Fibroblast of skin of back (primary cell): ENCODE measurements around the gene GARNL3. TPM values are rescaled to one million over a fixed set of nuclear protein-coding genes. Genes with fewer than 3 reads are reported as not detected.

Experiments used
- DNase-seq: peaks from one replicate; pipeline ENCODE4 v3.0.0-alpha.2; 2013
- polyA plus RNA-seq, 2 experiments: library from polyadenylated mRNA; unstranded; fragments of 120-200 nt; gene quantifications; one replicate each; pipeline ENCODE4 v1.2.1, GENCODE V29; 2013; ENCODE audit not compliant: insufficient read length in 2 of 2

Gene GARNL3, protein sequence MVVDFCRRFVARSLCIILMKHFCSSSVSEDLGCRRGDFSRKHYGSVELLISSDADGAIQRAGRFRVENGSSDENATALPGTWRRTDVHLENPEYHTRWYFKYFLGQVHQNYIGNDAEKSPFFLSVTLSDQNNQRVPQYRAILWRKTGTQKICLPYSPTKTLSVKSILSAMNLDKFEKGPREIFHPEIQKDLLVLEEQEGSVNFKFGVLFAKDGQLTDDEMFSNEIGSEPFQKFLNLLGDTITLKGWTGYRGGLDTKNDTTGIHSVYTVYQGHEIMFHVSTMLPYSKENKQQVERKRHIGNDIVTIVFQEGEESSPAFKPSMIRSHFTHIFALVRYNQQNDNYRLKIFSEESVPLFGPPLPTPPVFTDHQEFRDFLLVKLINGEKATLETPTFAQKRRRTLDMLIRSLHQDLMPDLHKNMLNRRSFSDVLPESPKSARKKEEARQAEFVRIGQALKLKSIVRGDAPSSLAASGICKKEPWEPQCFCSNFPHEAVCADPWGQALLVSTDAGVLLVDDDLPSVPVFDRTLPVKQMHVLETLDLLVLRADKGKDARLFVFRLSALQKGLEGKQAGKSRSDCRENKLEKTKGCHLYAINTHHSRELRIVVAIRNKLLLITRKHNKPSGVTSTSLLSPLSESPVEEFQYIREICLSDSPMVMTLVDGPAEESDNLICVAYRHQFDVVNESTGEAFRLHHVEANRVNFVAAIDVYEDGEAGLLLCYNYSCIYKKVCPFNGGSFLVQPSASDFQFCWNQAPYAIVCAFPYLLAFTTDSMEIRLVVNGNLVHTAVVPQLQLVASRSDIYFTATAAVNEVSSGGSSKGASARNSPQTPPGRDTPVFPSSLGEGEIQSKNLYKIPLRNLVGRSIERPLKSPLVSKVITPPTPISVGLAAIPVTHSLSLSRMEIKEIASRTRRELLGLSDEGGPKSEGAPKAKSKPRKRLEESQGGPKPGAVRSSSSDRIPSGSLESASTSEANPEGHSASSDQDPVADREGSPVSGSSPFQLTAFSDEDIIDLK
- 1.2 TPM for polyA plus RNA-seq (2013, experiment 1 of 2; ENCODE audit: insufficient read length)
- polyA plus RNA-seq (2013, experiment 2 of 2; ENCODE audit: insufficient read length): 0.91 TPM

DNA sequence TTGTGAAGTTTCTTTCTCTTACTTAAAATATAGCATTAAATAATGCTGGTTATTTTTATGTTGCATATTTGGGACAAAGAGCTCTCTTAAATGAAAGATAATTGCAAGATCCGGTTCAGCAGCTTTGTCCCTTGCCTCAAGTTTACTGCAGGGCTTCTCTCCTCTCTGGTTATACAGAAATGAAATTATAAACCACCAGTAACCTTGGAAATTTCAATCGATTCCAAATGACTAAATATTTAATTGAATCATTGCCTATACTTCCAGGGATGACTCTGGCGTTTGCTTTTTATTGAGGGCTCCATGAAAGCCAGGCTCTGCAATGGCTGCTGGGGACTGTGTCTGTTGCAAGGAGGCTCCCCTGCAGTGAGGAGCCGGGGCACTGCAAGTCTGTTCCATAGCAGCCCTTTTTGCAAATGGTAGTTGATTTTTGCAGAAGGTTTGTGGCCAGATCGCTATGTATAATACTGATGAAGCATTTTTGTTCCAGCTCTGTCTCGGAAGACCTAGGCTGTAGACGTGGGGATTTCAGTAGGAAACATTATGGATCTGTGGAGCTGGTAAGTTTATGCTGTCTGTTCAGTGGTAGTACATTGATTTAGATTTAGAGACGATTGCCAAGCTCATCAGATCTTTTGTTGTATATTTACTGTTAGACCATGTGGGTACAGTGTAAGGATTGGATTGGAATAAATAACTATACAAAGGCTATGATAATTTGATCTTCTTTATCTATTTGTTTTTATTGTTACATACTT lies at the start of gene GARNL3:
TSS of gene GARNL3 (plus strand) at position 313 of the 758 bp plus-strand sequence. CDS start at position 417, 104 bp downstream.
- DNase-seq: no peak

DNA sequence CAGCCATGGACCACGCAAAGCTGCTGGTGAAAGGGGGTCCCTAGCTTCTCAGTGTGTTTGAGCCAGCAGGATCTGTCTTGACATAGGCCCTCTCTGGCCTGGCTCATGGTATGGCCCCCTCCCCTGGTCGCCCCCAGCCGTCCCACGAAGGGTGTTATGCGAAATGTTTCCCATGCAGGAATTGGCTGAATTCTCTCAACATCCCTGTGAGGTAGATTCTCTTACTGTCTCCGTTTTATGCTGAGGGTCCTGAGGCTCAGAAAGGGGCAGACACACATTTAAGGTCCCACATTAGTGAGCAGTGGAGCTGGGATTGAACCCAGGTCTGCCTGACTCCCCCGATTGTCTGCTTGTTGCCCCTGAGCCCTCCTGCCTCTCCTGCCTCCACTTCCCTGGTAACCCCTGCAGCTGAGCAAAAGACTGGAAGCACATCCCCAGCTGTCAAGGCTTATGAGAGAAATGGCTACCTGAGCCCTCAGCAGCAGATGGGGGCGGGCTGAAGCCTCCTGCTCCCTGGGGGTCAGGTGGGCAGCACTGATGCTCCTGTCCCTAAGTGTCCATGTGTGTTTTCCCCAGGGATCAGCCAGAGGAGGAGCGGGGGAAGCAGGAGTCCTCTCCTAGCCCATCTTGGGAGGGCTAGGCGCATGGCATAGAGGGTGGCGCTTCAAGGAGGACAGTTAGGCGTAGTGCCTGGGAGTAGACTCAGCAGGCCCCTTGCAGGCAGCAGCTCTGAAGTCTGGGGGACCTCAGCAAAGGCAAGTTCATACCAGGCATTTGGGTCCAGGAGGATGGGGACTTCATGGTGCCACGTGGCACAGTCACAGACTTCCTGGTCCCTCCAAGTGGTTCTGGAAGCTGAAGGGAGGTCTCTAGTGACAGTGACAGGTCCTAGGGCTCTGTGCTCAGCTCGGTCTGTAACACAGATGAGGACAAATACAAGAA lies 49.0 kb upstream of the GARNL3 start:
- no peak for DNase-seq

DNA sequence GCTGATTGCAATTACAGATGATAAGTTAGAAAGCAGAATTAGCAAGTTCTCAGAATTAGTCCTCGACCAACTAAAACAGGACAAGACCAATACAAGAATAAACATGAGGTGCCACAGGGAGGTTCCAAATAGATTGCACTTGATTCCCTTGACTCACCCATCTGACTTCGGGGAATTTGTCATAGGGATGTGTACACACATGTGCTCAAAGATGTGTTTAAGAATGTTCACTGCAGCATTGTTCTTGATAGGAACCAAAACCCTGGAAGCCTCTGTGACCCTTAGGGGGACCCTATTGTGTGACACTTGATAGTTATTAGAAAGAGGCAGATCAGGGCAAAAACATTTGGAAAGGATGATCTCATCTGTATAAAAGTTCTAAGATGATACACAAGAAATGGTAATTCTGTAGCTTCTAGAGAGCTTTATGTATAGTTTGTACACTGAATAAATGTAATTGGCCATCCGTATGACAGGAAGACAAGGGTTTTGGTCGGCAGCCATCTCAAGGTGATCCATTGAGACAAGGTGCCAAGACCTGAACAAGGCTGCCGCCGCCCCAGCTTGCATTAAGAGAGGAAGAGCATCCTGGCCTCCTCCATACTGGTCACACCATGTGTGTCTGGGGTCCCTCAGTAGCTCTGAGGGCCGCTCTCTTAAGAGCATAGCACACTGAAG lies 48.2 kb upstream of the GARNL3 start:
- no peak for DNase-seq

DNA sequence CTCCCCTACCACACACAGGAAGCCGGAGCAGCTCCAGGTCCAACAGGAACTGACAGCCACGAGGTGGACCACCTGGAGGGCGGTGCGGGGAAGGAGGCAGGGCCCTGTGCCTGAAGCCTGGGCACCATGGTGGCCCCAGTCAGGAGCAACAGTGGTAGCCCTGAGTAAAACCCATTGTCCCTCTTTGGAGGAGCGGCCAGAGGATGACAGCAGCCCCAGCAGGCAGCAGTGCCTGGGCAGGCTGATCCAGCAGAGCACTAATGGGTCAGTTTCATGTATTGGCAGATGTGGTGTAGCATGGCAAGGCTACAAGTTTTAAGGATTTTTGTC lies 47.7 kb upstream of the GARNL3 start:
- DNase-seq: no peak

DNA sequence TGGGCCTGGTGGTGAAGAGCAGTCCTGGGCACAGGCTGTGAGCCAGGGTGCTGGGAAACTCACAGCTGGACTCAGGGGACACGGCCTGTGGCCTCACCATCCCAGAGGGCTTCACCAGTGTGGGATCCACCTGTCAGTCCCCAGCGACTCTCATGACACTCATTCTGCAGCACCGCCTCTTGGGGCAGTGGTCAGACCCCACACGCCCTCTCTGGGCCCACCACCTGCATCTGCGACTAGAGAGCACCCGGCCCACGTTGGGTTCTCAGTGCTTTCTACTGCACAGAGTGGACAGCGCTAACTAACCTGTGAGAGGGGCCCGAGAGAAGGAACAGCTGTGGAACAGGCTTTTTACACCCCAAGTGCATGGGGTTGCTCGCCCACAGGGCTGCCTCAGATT lies 45.8 kb upstream of the GARNL3 start:
- DNase-seq: no peak

DNA sequence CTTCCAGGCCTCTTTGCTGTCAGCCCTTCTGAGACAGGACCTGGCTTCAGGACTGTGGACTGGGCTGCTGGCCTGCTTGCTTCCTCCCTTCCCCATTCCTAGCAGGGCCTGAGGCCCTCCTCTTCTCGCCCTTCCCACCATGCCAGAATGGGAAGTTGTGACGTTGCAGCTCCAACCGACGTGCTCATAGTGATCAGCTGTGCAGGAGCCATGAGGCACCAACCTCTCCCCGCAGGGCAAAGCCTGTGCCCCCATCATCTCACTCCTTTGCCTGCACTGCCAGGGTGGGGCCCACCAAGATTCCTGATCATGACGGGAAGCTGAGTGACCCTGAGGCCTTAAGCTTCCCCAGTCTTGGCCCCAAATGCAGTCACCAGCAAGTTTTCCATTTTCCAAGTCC lies 45.1 kb upstream of the GARNL3 start:
- DNase-seq: no peak

DNA sequence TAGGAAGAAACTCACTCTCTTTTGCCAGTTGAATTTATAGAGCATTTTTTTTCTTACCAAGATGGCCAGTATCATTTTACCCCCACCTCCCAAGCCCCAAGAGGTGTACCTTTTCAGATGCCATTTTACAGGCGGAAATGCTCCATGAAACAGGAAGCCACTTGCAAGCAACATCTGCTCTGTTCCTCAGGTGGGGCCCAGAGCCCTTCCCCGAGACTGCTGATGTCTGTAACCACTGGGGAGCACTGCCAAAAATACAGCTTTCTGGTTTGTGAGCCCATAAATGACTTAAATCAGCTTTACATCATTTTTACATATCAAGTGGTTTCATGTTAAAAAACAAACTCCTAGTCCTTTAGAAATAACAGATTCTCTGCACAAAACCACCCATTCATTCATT lies 42.9 kb upstream of the GARNL3 start:
- DNase-seq: no peak

DNA sequence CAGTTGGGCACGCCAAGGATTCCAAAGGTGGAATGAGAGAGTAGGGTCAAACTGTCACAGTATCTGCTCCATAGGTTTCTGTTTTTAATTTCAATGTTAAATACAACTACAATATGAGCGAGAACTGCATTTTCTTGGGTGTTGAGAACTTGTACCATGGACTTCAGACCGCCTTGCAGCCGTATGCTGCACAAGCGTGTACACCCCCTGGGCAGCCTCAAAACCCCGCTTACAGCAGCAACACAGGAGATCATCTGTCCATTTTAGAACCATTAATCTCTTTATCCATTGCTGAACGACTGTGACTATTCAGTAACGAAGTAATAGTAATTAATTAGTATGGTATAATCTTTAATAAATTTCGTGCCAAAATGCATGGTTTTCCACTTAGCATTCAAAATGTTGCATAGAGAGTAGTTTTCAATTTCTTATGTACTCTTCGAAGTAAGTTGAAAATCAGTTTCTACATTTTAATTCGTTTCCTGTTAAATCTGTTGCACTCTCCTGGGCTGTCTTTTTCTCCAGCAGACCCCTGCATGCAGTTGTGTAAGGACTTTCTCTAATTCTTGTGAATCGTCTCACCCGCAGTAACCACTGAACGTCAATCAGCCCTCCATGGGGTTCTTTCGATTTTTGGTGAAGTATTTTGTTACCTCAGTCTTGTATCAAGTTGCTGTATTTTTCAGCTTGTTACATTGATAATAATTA lies 42.0 kb upstream of the GARNL3 start:
- DNase-seq: no peak

DNA sequence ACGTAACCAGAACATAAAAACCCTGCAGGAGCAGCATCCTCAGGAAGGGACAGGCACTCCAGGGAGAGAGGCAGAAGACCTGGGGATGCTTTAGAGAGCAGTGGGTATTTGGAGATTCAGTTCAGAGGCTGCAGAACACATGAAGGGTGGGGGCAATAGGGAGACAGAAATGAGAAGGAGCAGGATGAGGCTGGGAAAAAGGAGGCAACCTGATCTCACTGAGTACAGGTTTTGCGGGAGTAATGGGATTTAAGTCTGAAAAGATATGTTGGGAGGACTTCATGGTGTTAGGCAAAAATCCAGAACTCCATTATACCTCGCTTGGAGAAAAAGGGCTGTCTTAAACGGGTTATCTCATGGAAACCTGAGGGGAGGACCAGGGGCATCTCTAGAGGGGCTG lies 41.3 kb upstream of the GARNL3 start:
- no peak for DNase-seq

DNA sequence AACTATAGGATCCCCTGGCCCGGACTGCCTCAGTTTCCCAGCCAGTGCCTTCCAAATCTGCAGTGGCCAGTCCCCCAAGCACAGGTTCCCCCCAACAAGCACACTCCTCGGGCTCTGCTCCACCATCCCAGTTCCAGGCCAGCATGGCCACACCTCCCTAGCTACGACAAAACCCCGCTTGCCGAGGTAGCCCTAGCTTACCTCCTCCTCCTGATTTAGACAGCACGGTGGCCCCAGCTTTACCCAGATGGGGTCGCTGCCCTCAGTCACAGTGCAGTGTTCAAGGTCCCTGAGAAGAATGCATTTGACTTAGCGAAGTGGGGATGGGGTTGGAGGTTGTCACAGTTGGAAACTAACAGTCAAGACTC lies 40.8 kb upstream of the GARNL3 start:
- no peak for DNase-seq

DNA sequence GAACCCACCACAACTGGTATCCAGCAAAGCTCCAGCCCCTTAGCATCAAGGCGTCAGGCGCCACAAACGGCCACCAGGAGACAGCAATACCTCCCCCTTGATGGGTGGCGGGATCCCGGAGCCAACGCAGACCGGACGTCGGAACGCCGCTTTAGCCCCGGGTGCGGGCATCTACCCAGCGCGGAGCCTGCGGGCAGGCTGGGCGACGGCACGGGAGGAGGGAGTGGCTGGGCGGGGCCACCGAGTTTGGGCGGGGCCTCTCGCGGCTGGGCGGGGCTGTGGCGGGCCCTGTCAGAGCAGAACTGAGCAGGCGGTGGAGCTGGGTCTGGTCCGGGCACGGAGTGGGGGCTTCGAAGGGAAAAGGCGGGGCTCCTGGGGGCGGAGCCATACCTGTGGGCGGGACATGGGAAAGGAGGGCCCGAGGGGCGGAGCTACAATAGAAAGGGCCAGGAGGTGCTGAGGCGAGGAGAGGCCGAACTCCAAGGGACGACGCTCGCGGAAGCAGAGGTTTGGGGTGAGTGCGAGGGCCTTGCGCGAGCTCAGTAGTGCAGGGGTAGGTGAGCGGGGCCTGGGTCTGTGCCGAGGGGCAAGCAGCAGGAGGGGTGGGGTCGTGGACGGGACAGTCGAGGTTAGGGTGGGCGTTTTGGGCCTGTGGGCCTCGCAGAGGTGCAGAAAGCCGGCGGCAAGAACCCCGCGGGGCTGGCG lies 40.2 kb upstream of the GARNL3 start:
- DNase-seq: peak; percentile 75

DNA sequence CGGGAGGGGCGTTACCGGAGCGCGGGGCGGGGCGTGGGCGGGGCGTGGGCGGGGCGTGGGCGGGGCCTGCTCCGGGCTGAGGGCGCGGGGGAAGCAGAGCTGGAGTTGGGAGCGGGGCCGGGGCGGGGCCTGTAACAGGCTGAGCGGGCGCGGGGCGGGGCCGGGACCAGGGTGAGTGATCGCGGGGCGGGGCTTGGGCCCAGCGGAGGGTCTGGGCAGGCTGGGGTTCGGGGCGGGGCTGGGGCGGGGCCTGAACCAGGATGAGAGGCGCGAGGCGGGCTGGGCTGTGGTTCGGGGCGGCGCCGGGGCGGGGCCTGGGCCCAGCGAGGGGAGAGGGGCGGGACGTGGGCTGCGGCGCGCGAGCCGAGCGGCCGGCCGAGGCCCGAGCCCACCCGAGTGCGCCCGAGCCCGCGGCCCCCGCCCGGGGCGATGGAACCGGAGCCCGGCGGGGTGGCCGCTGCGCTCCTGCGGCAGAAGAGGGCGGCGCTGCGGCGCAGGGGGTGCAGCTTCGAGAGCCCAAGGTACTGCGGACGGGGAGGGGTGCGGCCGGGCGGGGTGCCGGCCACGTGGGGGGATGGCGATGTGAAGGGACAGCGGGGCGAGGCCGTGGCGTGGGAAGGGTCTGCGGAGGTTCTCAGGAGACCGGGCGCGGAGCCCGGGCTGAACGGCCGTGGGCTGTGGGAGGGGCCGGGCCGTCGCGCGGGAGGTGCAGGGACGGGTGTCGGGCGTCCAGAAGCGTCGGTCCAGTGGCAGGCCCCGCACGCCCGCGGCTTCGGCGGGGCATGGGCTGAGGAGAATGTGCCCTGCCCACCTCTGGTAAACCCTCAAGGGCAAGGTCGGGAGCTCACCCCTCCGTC lies 39.5 kb upstream of the GARNL3 start:
- peak; percentile 86 for DNase-seq

DNA sequence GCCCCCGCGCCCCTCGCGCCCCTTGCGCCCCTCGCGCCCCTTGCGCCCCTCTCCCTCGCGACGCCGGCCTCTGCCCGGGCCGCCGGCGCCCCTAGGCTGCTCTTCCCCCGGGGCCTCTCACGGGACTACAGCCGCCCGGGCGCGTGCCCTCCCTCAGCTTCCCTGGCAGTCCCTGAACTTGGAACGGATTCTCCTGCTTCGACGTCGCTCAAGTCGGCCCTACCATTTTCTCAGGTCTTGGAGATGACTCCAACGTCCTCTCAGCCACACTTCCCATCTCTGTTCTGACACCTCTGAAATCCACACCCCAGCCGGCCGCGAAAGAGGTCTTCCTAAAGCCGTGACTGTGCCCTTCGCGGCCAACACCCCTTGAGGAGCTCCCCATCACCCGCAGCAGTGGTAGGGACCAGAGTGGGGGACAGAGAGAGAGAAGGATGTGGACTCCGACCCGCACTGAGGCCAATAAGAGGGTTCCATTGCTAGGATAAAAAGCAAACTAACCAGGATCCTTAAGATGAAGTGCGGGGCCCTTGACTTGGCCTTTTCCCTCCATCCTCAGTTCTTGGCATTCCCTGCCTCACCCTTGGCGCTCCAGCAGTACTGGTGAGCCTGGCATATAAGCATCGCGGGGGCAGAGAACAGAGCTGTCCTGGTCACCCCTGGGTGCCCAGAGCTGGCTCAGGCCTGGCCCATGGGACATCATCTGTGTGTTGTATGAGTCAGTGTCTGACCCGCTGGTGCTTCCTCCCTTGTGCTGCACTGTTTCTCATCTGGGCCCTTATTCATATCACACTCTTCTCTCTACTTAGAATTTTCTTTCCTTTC lies 38.6 kb upstream of the GARNL3 start:
- DNase-seq: no peak

DNA sequence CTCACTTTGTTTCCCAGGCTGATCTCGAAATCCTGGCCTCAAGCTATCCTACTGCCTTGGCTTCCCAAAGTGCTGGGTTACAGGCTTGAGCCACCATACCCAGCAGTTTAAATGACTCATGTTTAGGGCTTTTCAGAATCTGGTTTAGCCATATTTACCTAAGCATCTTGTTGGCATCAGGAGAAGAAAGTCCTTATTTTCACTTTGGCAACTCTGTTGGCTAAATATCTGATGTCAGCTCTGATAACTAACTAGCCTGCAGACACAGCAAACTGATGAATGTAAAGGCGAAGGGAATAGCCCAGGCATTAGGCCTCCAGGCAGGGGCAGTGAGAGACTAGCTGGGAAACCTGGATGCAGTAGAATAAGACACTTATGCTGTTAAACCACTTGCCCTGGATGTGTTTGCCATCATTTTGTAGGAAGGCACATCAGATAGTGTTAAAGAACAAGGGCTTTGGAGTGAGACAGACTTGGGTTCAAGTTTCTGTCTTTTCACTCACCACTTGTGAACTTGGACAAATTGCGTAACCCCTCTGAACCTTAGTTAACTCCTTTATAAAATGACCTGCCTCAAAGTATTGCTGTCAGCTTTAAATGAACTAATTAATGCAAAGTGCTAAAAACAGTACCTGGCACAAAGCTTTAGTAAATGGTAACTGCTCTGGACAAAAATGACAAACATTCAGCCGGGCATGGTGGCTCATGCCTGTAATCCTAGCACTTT lies 34.7 kb upstream of the GARNL3 start:
- DNase-seq: no peak

DNA sequence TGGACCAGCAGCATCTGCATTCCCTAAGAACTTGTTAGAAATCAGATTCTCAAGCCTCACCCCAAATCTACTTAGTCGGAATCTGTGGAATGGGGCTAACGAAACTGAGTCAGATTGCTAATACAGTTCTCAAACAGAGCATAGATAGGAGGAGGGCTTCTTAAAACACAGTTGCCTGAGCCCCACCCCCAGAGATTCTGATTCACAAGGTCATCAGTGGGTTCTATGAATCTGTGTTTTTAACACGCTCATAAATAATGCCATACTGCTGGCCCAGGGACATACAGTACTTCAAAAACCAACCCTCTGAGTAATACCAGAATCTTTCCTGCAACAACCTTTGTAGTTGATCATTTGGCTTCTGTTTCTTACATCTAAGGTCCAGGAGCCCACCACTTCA lies 32.9 kb upstream of the GARNL3 start:
- DNase-seq: no peak

DNA sequence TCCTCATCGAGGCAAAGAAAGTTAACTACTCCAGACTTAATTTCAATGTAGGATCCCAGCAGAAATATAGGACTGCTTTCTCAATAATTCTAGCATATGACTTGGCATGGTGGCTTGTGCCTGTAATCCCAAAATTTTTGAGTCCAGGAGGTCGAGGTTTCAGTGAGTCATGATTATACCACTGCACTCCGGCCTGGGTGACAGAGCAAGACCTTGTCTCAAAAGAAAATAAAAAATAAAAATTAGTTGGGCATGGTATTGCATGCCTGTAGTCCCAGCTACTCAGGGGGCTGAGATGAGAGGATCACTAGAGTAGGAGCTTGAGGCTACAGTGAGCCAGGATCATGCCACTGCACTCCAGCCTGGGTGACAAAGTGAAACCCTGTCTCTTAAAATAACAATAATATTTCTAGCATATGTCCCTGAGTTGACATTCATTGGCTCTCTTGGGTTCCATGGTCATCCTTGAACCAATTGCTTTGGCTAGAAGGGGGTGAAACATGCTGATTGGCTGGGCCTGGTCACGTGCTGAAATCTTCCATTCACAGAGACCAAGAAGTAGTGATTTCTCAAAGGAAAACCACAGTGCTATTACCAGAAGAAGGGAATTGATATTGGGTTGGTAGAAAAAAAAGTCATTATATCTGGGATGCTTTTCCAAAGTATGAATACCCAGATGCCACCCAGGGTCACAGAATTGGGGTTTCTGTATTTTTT lies 31.6 kb upstream of the GARNL3 start:
- peak; percentile 48 for DNase-seq
